ENCODE results near the gene FOXN1.
A peak's percentile ranks its signal among the peaks of the same experiment; 100 is the strongest.

Gene FOXN1

DNA sequence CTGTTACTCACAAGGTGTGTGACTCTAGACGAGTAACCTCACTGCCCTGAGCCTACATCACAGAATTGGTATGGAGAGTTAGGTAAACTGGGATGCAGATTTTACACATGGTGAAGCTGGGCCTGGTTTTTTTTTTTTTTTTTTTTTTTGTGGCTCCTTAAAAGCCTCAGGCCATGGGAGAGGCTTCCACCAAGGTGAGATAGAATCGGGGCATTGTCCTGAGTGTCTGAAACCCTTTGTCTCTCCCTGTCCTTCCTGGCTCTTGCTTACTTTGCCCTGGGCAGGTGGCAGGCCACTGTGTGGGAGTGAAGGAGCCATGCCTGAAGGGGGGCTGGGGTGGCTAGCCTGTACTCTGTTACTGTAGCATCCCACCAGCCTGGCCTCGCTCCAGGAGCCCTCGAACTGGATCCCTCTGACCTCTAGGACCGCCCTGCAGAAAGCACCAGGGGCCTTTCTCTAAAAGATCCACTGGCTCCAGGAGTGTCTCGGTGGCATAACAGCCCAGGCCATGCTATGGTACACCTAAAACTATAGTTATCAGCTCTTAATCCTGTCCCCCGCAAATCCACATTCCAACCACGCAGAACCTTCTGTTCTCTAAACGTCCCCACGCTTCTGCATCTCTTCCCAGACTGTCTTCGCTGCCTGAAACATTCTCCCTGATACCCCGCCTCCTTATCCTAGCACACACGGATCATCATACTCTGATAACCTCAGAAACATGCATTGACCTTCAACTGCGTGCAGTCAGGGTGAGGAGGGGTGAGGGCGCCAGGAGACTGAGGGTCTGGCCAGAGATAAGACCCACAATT is 34.4 kb upstream of the FOXN1 start:
- peaks cover 12 to 31% of the 10 kb centered on the region in 2 donors for H3K27me3 Mint-ChIP-seq
- peaks cover 0 to 8% of the 10 kb centered on the region in 2 donors for H3K4me1 Mint-ChIP-seq
- H3K9me3 Mint-ChIP-seq, result no peaks in the 10 kb centered on the region
- DNase-seq (no peak), ATAC-seq (replicated peaks) (no peak)
- no peak overlapping the region for H3K4me3 Mint-ChIP-seq
- H3K36me3 Mint-ChIP-seq, result no peaks in the 10 kb centered on the region
- no peak overlapping the region for H3K27ac Mint-ChIP-seq

DNA sequence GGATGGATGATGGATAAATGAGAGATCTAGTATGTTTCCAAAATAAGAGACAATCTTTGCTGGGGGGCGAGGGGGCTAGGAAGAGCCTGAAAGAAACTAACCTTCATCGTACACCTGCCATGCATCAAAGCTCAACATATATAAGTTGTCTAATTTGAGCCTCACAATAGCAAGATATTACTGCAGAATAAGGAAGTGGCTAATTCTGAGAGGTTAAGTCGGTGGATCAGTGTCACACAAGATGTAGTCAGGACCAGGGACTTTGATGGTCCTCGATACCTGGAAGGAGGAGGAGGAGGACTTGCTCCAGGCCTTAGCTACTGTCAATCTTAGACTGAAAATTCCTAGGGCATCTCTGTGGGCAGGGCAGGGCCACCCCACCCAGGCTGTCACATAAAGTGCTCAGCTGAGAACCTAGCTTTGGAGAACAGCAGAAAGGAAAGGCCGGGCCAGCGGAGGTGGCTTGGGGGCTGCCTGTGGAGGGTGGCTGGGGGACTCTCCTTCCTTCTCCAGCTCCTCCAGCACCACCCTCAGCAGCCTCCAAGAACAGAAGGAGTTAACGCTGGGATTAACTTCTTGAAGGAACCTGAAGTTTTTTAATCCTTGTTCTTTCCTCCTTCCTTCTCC is 33.2 kb upstream of the FOXN1 start:
- no peak for DNase-seq
- peaks cover 0 to 8% of the 10 kb centered on the region in 2 donors for H3K4me1 Mint-ChIP-seq
- H3K27ac Mint-ChIP-seq, result peak overlapping the region; percentile 77

DNA sequence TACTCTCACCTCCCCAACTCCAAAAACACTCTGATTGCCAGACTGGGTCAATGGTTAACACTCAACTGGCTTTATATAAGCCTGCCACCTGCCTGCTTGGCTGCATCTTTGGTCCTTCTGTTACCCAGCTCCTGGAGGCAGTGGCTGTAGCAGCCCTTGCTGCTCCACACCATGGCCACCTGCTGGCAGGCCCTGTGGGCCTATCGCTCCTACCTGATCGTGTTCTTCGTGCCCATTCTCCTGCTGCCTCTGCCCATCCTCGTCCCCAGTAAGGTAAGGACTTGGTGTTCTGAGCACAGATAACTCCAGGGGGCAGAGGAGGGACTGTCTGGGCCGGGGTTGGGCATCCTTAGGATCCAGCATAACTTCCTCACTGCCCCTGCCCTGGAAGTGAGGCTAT is 32.6 kb upstream of the FOXN1 start, which contains the start of gene SLC13A2:
SLC13A2 (plus strand) TSS at position 103 of the 400 bp plus-strand sequence; CDS start at position 172, 69 bp downstream.
- DNase-seq (no peak), ATAC-seq (replicated peaks) (no peak)
- no peaks in the 10 kb centered on the region for H3K9me3 Mint-ChIP-seq
- H3K4me3 Mint-ChIP-seq, result no peak within 1 kb of the TSS
- H3K4me1 Mint-ChIP-seq, result peaks cover 0 to 8% of the 10 kb centered on the region in 2 donors
- H3K27me3 Mint-ChIP-seq, result peaks cover 18 to 31% of the 10 kb centered on the region in 2 donors
- peak within 1 kb of the TSS; percentile 77 for H3K27ac Mint-ChIP-seq
- no peaks in the 10 kb centered on the region for H3K36me3 Mint-ChIP-seq

More for the DNA sequence above, 33.2 kb upstream of the FOXN1 start:
- peaks cover 12 to 31% of the 10 kb centered on the region in 2 donors for H3K27me3 Mint-ChIP-seq
- no peaks in the 10 kb centered on the region for H3K9me3 Mint-ChIP-seq
- no peaks in the 10 kb centered on the region for H3K36me3 Mint-ChIP-seq
- ATAC-seq (replicated peaks), result peak; percentile 41 to 50
- no peak overlapping the region for H3K4me3 Mint-ChIP-seq

DNA sequence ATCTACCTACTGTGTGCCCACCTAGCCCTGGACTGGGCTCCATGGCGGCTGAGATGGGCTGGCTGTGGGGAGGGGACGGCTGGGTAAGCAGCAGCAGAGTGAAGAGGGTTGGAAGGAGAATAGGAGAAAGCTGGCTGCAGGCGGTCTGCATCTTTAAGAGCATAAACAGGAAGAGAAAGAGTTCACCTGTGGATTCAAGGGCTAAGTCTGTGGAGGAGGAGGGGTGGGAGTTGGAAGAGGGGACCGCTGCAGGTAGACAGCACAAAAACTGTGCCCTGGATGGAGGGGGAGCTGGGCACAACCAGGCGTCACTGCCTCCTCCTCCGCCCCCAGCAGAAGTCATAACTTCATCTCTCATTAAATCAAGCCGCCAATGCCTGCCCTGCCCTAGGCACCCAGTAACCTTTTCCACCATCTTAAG is 32.0 kb upstream of the FOXN1 start:
- no peaks in the 10 kb centered on the region for H3K9me3 Mint-ChIP-seq
- ATAC-seq (replicated peaks) (no peak), DNase-seq (no peak)
- H3K4me3 Mint-ChIP-seq, result no peak overlapping the region
- H3K4me1 Mint-ChIP-seq, result peaks cover 0 to 5% of the 10 kb centered on the region in 2 donors
- H3K27ac Mint-ChIP-seq, result no peak overlapping the region
- no peaks in the 10 kb centered on the region for H3K36me3 Mint-ChIP-seq
- H3K27me3 Mint-ChIP-seq, result peaks cover 20 to 31% of the 10 kb centered on the region in 2 donors

DNA sequence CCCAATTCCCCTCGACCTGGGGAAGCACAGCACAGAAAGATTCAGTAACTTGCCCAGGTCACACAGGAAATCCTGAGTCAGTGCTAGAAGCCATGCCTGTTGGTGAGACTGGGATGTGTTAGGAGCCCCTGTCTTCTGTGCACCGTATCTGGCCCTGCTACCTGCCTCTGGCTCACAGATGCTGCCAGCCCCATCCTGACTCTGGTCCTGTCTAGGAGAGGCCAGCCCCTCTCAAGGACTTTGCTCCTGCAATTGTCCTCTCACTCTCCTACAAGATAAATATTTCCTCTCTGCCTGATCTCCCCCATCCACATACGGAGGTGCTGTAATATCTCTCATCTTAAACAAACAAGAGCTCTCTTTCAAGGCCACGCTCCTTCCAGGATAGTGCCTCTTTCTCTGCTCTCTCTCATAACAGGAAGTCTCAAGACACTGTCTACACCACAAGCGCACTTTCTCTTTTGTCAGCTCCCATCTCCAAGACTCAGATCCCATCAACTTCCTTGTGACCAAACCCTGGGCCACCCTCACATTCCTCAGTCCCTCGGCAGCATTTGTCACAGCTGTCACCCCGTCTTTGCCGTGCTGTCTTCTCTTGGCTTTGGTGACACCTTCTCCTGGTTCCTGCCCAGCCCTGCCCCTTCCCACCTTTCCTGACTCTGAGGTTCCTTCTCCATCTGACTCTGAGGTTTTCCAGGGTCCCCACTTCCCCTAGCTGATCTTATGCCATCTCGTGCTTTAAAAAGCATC is 30.8 kb upstream of the FOXN1 start:
- Mint-ChIP-seq H3K36me3 (no peaks in the 10 kb centered on the region), H3K27me3 (peaks cover 16 to 25% of the 10 kb centered on the region in 2 donors), H3K27ac (no peak overlapping the region), H3K9me3 (no peaks in the 10 kb centered on the region), H3K4me3 (no peak overlapping the region), H3K4me1 (peaks cover 0 to 5% of the 10 kb centered on the region in 2 donors)
- DNase-seq (no peak), ATAC-seq (replicated peaks) (no peak)

DNA sequence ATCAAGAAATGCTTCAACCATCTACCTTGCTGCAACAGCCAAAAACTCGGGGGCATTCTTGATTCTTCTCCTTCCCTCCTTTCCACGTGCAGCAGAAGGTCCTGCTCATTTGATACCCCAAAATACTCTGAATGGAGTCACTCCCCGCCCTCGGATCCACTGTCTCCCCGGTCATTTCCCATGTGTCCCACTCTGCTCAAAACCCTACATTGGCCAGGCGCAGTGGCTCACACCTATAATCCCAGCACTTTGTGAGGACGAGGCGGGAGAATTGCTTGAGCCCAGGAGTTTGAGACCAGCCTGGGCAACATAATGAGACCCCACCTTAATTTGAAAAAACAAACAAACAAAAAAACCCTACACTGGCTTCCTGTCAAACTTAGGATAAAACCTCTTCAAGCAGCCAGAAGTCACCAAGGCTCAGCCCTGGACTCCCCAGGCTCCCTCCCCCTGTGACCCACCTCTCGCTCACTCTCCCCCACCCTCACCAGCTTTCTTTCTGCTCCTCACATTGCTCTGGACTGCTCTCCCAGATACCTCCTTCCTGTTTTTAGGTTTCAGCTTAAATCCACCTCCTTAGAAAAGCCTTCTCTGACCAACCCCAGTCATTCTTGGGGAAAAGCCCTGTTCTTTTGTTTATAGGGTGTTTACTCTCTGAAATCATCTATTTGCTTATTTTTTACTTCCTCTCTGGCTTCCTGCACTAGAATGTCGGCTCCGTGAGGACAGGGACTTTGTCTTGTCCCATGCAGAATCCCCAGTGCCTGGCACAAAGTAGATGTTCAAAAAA is 29.9 kb upstream of the FOXN1 start:
- DNase-seq, result no peak
- H3K9me3 Mint-ChIP-seq, result no peaks in the 10 kb centered on the region
- H3K36me3 Mint-ChIP-seq, result no peaks in the 10 kb centered on the region
- ATAC-seq (replicated peaks), result no peak
- H3K4me1 Mint-ChIP-seq, result peaks cover 0 to 5% of the 10 kb centered on the region in 2 donors
- peaks cover 16 to 25% of the 10 kb centered on the region in 2 donors for H3K27me3 Mint-ChIP-seq
- no peak overlapping the region for H3K27ac Mint-ChIP-seq
- no peak overlapping the region for H3K4me3 Mint-ChIP-seq

DNA sequence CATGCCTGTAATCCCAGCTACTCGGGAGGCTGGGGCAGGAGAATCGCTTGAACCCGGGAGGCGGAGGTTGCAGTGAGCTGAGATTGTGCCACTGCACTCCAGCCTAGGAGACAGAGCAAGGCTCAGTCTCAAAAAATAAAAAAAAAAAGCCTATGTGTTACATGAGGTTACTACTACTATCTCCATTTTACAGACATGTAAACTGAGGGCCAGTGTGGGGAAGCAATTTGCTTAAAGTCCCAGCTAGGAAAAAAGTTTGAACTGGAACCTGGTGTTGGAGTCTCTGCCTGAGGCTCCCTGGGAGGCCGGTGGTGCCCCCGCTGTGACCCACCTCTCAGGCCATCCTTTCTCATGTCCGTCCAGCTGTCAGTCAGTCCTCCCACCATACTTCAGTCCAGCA is 28.2 kb upstream of the FOXN1 start:
- H3K36me3 Mint-ChIP-seq, result no peaks in the 10 kb centered on the region
- ATAC-seq (replicated peaks) (no peak), DNase-seq (no peak)
- H3K4me3 Mint-ChIP-seq, result no peak overlapping the region
- H3K9me3 Mint-ChIP-seq, result no peaks in the 10 kb centered on the region
- H3K27me3 Mint-ChIP-seq, result peaks cover 16 to 25% of the 10 kb centered on the region in 2 donors
- H3K27ac Mint-ChIP-seq, result no peak overlapping the region
- H3K4me1 Mint-ChIP-seq, result peaks cover 0 to under 1% of the 10 kb centered on the region in 2 donors

DNA sequence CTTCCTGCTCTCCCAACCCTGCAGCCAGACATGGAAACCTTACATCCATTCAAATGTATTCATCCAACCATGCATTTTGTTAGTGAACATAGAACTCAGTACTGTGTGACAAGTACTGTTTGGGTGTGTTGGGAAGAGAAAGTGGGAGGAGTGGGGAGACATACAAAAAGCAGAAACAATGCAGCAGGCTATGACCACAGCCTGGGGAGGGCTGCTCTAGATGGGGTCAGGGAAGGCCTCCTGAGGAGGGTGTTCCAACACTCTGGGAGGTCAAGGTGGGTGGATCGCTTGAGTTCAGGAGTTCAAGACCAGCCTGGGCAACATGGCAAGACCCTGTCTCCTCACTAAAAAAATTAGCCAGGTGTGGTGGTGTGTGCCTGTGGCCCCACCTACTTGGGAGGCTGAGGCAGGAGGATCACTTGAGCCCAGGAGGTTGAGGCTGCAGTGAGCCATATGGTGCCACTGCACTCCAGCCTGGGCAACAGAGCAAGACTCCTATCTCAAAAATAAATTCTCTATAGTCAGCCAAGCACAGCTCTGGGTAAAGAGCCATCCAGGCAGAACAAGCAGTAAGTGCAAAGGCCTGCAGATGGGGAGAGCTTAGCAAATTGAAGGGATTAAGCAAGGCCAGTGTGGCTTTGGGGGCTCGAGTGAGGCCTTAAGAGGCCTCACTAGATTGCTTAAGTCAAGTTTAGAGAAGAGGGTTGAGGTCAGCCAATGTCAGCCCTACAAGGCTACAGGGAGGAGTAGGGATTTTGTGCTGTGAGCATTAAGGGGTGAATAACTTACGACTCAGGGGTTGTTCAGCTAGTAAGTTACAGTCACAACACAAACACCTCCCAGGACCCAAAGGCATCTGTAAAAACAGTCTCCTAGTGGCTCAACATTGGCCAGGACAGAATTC is 27.2 kb upstream of the FOXN1 start:
- Mint-ChIP-seq H3K36me3 (no peaks in the 10 kb centered on the region), H3K4me3 (no peak overlapping the region), H3K27me3 (peaks cover 16 to 19% of the 10 kb centered on the region in 2 donors), H3K9me3 (no peaks in the 10 kb centered on the region), H3K27ac (no peak overlapping the region), H3K4me1 (peaks cover under 1% of the 10 kb centered on the region in 2 donors)
- ATAC-seq (replicated peaks) (no peak), DNase-seq (no peak)

DNA sequence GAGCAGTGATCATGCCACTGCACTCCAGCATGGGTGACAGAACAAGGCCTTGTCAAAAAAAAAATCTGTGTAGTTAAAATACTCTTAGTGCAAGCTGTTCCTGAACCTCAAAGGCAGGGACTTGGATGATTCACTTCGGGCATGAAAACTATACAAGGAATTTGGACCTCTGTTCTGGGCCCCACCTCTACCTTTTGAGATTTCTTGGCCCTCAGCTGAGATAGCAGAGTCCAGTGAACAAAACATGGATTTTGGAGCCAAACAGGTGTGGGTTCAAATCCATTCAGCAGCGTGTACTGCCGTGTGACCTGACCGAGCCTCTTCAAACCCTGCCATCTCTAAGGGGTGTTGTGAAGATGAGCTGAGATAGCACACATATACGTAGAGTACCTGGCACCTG is 25.9 kb upstream of the FOXN1 start:
- H3K4me3 Mint-ChIP-seq, result no peak overlapping the region
- H3K27me3 Mint-ChIP-seq, result peaks cover 25% of the 10 kb centered on the region in 2 donors
- no peak overlapping the region for H3K27ac Mint-ChIP-seq
- no peaks in the 10 kb centered on the region for H3K36me3 Mint-ChIP-seq
- DNase-seq, result no peak
- ATAC-seq (replicated peaks), result no peak
- H3K9me3 Mint-ChIP-seq, result no peaks in the 10 kb centered on the region
- peaks cover 6 to 8% of the 10 kb centered on the region in 2 donors for H3K4me1 Mint-ChIP-seq

DNA sequence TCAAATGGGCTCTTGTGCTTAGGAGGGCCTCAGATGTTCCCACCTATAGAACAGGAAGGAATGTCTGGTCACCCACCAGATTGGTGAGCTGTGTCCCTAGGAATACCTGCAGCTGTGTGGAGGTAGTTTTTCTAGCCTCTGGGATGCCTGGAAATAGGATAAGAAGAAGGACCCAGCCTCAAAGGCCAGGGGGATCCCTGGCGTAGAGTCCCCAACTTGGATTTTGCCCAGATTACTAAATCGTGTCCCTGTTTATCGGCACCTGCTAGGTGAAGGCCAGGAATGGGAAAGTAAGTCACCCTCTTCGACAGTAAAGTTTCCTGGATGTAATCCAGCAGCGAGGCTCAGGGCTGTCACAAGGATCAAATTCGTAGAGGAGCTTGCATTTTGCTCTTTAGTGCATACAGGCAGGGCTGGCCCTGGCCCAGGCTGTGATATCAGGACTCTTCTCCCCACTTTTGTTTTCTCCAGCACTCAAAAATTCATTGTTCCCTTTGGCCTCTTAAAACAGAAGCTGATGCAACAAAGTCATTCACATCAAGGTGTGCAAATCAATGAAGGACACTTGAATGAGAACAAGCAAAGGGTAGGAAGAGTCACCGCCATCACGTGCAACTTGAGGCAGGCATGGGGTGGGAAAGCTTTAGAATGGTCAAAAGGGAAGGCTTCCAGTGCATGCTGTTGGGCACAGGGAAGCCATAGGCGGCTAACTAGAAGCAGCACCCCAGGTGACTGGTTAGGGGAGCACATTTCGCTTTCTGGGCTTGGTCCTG is 25.2 kb upstream of the FOXN1 start:
- peaks cover 6 to 8% of the 10 kb centered on the region in 2 donors for H3K4me1 Mint-ChIP-seq
- DNase-seq (no peak), ATAC-seq (replicated peaks) (no peak)
- H3K4me3 Mint-ChIP-seq, result no peak overlapping the region
- H3K36me3 Mint-ChIP-seq, result no peaks in the 10 kb centered on the region
- H3K9me3 Mint-ChIP-seq, result no peaks in the 10 kb centered on the region
- H3K27me3 Mint-ChIP-seq, result peaks cover 18 to 24% of the 10 kb centered on the region in 2 donors
- H3K27ac Mint-ChIP-seq, result no peak overlapping the region

DNA sequence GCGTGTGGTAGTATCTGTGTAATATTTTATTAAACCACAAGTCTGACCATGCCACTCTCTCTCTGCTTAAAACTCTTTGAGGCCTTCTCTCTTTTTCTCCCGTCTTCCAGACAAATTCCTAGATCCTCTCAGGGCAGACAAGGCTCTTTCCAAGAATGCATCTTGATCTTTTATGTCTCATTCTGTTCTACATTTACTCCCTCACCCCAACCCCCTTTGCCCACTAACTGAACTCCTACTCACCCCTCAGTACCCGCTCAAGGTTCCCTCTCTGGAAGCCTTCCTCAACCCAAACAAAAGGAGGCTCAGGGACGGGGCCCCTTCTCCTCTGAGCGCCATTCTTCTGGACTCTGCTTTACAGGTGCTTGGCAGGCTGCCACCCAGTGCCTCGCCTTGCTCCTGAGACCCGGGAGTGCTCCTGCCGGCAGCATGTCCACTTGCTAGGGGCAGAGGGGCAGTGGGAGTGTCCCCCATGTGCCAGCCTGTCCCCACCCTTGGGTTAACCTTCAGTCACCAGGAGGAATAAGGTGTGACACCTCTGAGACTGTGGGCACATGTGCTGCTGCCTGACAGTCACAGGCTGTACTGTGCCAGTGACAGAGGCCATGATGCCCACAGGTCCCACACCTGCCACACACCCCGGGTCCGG is 23.5 kb upstream of the FOXN1 start:
- Mint-ChIP-seq H3K4me1 (peaks cover 6 to 8% of the 10 kb centered on the region in 2 donors), H3K27ac (no peak overlapping the region), H3K36me3 (no peaks in the 10 kb centered on the region), H3K4me3 (no peak overlapping the region), H3K27me3 (peaks cover 17% of the 10 kb centered on the region in 2 donors), H3K9me3 (no peaks in the 10 kb centered on the region)
- DNase-seq (no peak), ATAC-seq (replicated peaks) (no peak)

DNA sequence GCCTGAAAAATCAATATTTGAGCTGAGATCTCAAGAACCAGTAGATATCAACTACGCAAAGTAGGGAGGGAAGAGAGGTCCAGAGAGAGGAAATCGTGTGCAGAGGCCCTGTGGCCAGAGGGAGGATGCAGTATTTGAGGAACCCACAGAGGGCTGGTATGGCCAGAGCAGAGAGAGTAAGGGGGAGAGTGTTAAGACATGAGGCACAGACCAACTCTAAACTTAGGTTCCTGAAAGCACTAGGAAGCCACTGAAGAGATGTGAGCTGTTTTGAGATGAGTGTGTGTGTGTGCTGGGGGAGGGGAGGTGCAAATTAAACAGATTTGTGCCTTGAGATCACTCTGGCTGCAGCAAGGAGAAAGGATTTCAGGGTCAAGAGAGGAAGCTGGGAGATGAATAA is 21.9 kb upstream of the FOXN1 start:
- DNase-seq, result no peak
- Mint-ChIP-seq H3K36me3 (no peaks in the 10 kb centered on the region), H3K27ac (no peak overlapping the region), H3K4me3 (no peak overlapping the region), H3K9me3 (no peaks in the 10 kb centered on the region), H3K27me3 (peaks cover 10 to 17% of the 10 kb centered on the region in 2 donors), H3K4me1 (peaks cover 6 to 8% of the 10 kb centered on the region in 2 donors)
- ATAC-seq (replicated peaks), result peak; percentile 84 to 91
